Neuronal stem cell (in vitro differentiated cells): ENCODE measurements around the gene ST6GALNAC2.
A peak's percentile ranks its signal among the peaks of the same experiment; 100 is the strongest.
"Not testable (repeated sequence)": the region's sequence is repeated elsewhere in the genome, so short reads cannot be mapped to it uniquely, and the experiment has no call there.

ENCODE experiments used
- DNase-seq: peaks from one replicate; pipeline ENCODE4 v3.0.0-alpha.2; 2013; ENCODE audit warnings: low spot score
- H2AFZ ChIP-seq: one replicate; pipeline ENCODE4 v1.6.1; 2013; ENCODE audit warnings: mild to moderate bottlenecking, low read length, inconsistent platforms
- H2AK5ac ChIP-seq: 2 replicates; pipeline ENCODE4 v1.6.1; 2013; ENCODE audit warnings: low read depth, mild to moderate bottlenecking, inconsistent platforms, low read length, moderate library complexity, mixed read lengths
- H2BK120ac ChIP-seq: 2 replicates; pipeline ENCODE4 v1.6.1; 2013; ENCODE audit warnings: low read depth, mild to moderate bottlenecking, inconsistent platforms, low read length, moderate library complexity, mixed read lengths
- H2BK12ac ChIP-seq: one replicate; pipeline ENCODE4 v1.6.1; 2013; ENCODE audit warnings: low read length, inconsistent platforms
- H2BK15ac ChIP-seq: 2 replicates; pipeline ENCODE4 v1.6.1; 2013; ENCODE audit warnings: mild to moderate bottlenecking, low read length, inconsistent platforms, mixed read lengths
- H2BK5ac ChIP-seq: one replicate; pipeline ENCODE4 v1.6.1; 2013; ENCODE audit warnings: inconsistent platforms, mild to moderate bottlenecking, low read length, moderate library complexity
- H3K14ac ChIP-seq: one replicate; pipeline ENCODE4 v1.6.1; 2013; ENCODE audit warnings: low read length, inconsistent platforms
- H3K18ac ChIP-seq: 2 replicates; pipeline ENCODE4 v1.6.1; 2013; ENCODE audit warnings: low read length, inconsistent platforms
- H3K23ac ChIP-seq: 2 replicates; pipeline ENCODE4 v1.6.1; 2013; ENCODE audit warnings: low read depth, mild to moderate bottlenecking, mixed read lengths, low read length, inconsistent platforms; ENCODE audit not compliant: poor library complexity
- H3K27ac ChIP-seq: replicated peaks from 3 replicates; pipeline ENCODE4 v1.5.1; 2013; ENCODE audit warnings: low read length, inconsistent platforms
- H3K27me3 ChIP-seq, 3 experiments: 2 replicates each; pipeline ENCODE4 v1.6.1; 2013; ENCODE audit warnings: low read length in 3 of 3, mild to moderate bottlenecking in 2 of 3, inconsistent platforms in 1 of 3, low read depth in 1 of 3, mixed read lengths in 1 of 3, moderate library complexity in 1 of 3; ENCODE audit not compliant: control insufficient read depth in 3 of 3, insufficient read depth in 3 of 3
- H3K36me3 ChIP-seq, 2 donors: replicated peaks in 1 of 2; 2 replicates each; pipeline ENCODE4 v1.6.1; 2013; ENCODE audit warnings: low read length in 2 of 2; ENCODE audit not compliant: control insufficient read depth in 2 of 2, insufficient read depth in 2 of 2
- H3K4ac ChIP-seq: 2 replicates; pipeline ENCODE4 v1.6.1; 2013; ENCODE audit warnings: inconsistent platforms, mild to moderate bottlenecking, low read length, moderate library complexity
- H3K4me1 ChIP-seq, 2 donors: 1 replicate in 1 of 2; 2 replicates in 1 of 2; pipeline ENCODE4 v1.6.1; 2013; ENCODE audit warnings: low read length in 2 of 2, low read depth in 1 of 2; ENCODE audit not compliant: control insufficient read depth in 2 of 2, insufficient read depth in 1 of 2
- H3K4me2 ChIP-seq: one replicate; pipeline ENCODE4 v1.6.1; 2013; ENCODE audit warnings: mild to moderate bottlenecking, low read length, inconsistent platforms; ENCODE audit not compliant: insufficient read depth, poor library complexity, severe bottlenecking
- H3K4me3 ChIP-seq, 2 donors: 2 replicates each; pipeline ENCODE4 v1.5.1; 2013; ENCODE audit warnings: low read length in 2 of 2, mild to moderate bottlenecking in 2 of 2, inconsistent platforms in 1 of 2, moderate library complexity in 1 of 2
- H3K79me1 ChIP-seq: one replicate; pipeline ENCODE4 v1.6.1; 2013; ENCODE audit warnings: low read depth, mild to moderate bottlenecking, inconsistent platforms, low read length, moderate library complexity
- H3K9ac ChIP-seq: one replicate; pipeline ENCODE4 v1.6.1; 2013; ENCODE audit warnings: mild to moderate bottlenecking, low read depth, low read length, inconsistent platforms; ENCODE audit not compliant: poor library complexity
- H3K9me3 ChIP-seq, 2 donors: replicated peaks in 1 of 2; 2 replicates each; pipeline versions ENCODE3 to v1.6.1; 2013; ENCODE audit warnings: low read length in 2 of 2, mild to moderate bottlenecking in 2 of 2, inconsistent platforms in 1 of 2, low read depth in 1 of 2, mixed read lengths in 1 of 2, moderate library complexity in 1 of 2; ENCODE audit not compliant: control insufficient read depth in 2 of 2, insufficient read depth in 1 of 2
- H4K8ac ChIP-seq: one replicate; pipeline ENCODE4 v1.6.1; 2013; ENCODE audit warnings: low read depth, mild to moderate bottlenecking, inconsistent platforms, low read length, moderate library complexity
- H4K91ac ChIP-seq: one replicate; pipeline ENCODE4 v1.6.1; 2013; ENCODE audit warnings: low read length, low read depth, mild to moderate bottlenecking, inconsistent platforms; ENCODE audit not compliant: poor library complexity
- WGBS, 2 donors: extraction: QIAGEN DNeasy Blood & Tissue Kit; methylation state at CpG; one replicate each; pipeline ENCODE4 v1.1.7; 2013; ENCODE audit warnings: missing lambda C conversion rate in 2 of 2, mixed read lengths in 1 of 2; ENCODE audit not compliant: insufficient read length in 2 of 2, insufficient replicate concordance in 1 of 2; ENCODE audit errors: extremely low coverage in 2 of 2; 5-methylcytosine and 5-hydroxymethylcytosine counted together

Gene ST6GALNAC2

GRCh38 chr17:76560877-76561221 lies 24.8 kb downstream of the ST6GALNAC2 start:
- Histone ChIP-seq H3K14ac (no peak overlapping the region), H3K18ac (no peak overlapping the region), H2BK120ac (no peak overlapping the region), H4K91ac (no peak overlapping the region), H2BK12ac (no peak overlapping the region), H3K23ac (no peak overlapping the region), H3K4me3 (no peak overlapping the region), H3K27me3 (no peaks in the 10 kb centered on the region), H3K9me3 (no peaks in the 10 kb centered on the region), H3K27ac (no peak overlapping the region), H2AK5ac (no peak overlapping the region), H4K8ac (no peak overlapping the region), H2AFZ (no peak overlapping the region), H2BK5ac (no peak overlapping the region), H3K4me2 (no peak overlapping the region), H3K4me1 (peaks cover 3 to 8% of the 10 kb centered on the region in 2 donors), H3K9ac (no peak overlapping the region), H3K36me3 (peaks cover 22 to 69% of the 10 kb centered on the region in 2 donors), H3K79me1 (peaks cover 5% of the 10 kb centered on the region), H3K4ac (no peak overlapping the region), H2BK15ac (no peak overlapping the region)
- WGBS, 2 donors, result no CpG with 5 or more reads among the region's 6 CpGs
- no peak for DNase-seq

DNA sequence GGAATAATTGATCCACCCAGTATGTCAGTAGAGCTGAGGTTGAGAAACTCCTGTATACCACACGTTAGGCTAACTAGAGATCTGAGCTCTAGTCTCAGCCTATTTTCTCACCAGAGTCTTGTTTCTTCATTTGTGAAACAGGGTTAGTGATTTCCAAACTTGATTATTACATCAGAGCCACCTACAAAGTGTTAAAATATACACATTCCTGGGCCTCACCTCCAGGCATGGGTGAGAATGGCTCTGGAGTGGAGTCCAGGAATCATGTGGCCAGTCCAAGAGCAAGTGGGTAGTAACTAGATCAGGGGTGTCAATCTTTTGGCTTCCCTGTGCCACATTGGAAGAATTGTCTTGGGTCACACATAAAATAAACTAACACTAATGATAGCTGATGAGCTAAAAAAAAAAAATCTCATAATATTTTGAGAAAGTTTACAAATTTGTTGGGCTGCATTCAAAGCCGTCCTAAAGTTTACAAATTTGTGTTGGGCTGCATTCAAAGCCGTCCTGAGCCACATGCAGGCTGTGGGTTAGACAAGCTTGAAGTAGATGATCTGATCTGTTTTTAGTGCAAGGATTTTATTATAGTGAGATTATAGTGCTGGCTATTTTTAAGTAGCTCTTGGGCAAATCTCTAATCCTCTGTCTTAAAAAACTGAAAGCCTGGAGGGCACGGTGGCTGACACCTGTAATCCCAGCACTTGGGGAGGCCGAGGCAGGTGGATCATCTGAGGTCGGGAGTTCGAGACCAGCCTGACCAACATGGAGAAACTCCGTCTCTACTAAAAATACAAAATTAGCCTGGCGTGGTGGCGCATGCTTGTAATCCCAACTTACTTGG lies 25.4 kb downstream of the ST6GALNAC2 start:
- no peak overlapping the region for H3K9ac ChIP-seq
- no peak overlapping the region for H2BK12ac ChIP-seq
- no peaks in the 10 kb centered on the region for H3K27me3 ChIP-seq
- no peak overlapping the region for H2AFZ ChIP-seq
- H3K79me1 ChIP-seq, result peaks cover 5% of the 10 kb centered on the region
- no peak for DNase-seq
- H3K4me2 ChIP-seq, result no peak overlapping the region
- H3K14ac ChIP-seq, result no peak overlapping the region
- peaks cover 19 to 63% of the 10 kb centered on the region in 2 donors for H3K36me3 ChIP-seq
- no peak overlapping the region for H4K8ac ChIP-seq
- no peaks in the 10 kb centered on the region for H3K9me3 ChIP-seq
- no CpG with 5 or more reads among the region's 10 CpGs for WGBS, 2 donors
- H2BK15ac ChIP-seq, result no peak overlapping the region
- H2AK5ac ChIP-seq, result no peak overlapping the region
- no peak overlapping the region for H3K23ac ChIP-seq
- peaks cover 3 to 8% of the 10 kb centered on the region in 2 donors for H3K4me1 ChIP-seq
- H3K4me3 ChIP-seq, result no peak overlapping the region
- no peak overlapping the region for H3K4ac ChIP-seq
- no peak overlapping the region for H3K18ac ChIP-seq
- H2BK5ac ChIP-seq, result no peak overlapping the region
- H4K91ac ChIP-seq, result no peak overlapping the region
- no peak overlapping the region for H2BK120ac ChIP-seq
- no peak overlapping the region for H3K27ac ChIP-seq

- not testable (repeated sequence) for H3K4me2 ChIP-seq, H2BK5ac ChIP-seq, H2BK15ac ChIP-seq, H2BK12ac ChIP-seq, H3K4me3 ChIP-seq, H3K9me3 ChIP-seq, H2AK5ac ChIP-seq, H2AFZ ChIP-seq, H3K27me3 ChIP-seq, H3K23ac ChIP-seq, H3K27ac ChIP-seq, H3K9ac ChIP-seq, H3K79me1 ChIP-seq, H3K4ac ChIP-seq, H4K8ac ChIP-seq, DNase-seq, H2BK120ac ChIP-seq, H3K18ac ChIP-seq, H4K91ac ChIP-seq, H3K4me1 ChIP-seq, H3K14ac ChIP-seq
- H3K36me3 ChIP-seq, result peaks cover 17 to 55% of the 10 kb centered on the region in 2 donors
- WGBS, 2 donors, result no CpG with 5 or more reads among the region's 7 CpGs
These were observed 26.2 kb downstream of the ST6GALNAC2 start for GRCh38 chr17:76559460-76559859.

DNA sequence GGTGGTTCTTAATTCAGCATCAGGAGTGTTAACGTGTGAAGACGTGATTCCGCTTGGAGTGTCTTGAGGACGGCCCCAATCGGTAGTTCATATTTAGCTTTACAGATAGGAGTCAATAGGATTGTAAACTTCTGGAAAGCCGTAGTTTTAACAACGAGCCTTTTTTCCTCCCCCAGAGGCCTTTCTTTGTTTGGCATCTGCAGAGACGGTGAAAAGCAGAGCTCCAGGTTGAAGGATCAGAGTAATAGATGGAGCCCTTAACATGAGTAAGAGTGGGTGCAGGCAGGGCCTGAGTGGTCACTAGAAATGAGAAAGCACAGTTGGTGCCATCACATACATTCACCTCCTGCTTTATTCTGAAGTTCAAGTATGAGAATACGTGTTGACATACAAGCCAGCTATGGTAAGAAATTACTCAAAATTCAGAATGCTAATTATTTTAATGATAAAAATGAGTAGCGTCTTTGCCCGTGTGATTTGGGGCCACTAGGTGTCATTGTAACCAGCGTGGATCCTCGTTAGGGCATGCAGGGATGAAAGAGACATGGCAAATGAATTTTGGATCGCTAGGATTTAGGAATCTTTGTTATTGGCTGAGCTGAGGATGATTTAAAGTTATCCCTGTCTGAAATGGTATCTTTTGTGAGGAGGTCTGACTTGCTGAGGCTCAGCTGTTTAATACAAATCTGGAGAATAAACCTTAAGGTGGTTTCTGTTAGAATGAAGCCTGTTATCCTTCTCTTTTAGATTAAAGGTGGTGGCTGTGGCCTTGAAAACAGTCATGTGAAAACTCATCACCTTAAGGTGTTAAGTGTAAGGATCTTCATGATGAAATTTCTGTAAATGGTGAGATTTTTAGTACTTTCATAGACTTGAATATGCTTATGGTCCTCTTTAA lies 27.2 kb downstream of the ST6GALNAC2 start:
- Histone ChIP-seq H3K9me3 (no peaks in the 10 kb centered on the region), H2BK5ac (no peak overlapping the region), H3K27ac (no peak overlapping the region), H2AFZ (peak overlapping the region; percentile 92), H2AK5ac (peak overlapping the region; percentile 71), H3K9ac (peak overlapping the region; percentile 97), H3K14ac (no peak overlapping the region), H2BK120ac (no peak overlapping the region), H3K36me3 (peaks cover 17 to 46% of the 10 kb centered on the region in 2 donors), H3K23ac (no peak overlapping the region), H3K4me1 (peaks cover 8% of the 10 kb centered on the region in 2 donors), H3K4me2 (peak overlapping the region; percentile 89), H3K4me3 (peak overlapping the region; percentile 76 to 90), H3K79me1 (peaks cover 5% of the 10 kb centered on the region), H3K18ac (peak overlapping the region; percentile 80), H3K4ac (peak overlapping the region; percentile 38), H2BK15ac (no peak overlapping the region), H4K8ac (no peak overlapping the region), H4K91ac (no peak overlapping the region), H3K27me3 (no peaks in the 10 kb centered on the region), H2BK12ac (peak overlapping the region; percentile 75)
- no peak for DNase-seq
- no CpG with 5 or more reads among the region's 14 CpGs for WGBS, 2 donors
